T-cell (primary cell): ENCODE measurements around the gene SPATC1L. TPM values are rescaled to one million over a fixed set of nuclear protein-coding genes. Genes with fewer than 3 reads are reported as not detected.
A peak's percentile ranks its signal among the peaks of the same experiment; 100 is the strongest.
"Not testable (repeated sequence)": the region's sequence is repeated elsewhere in the genome, so short reads cannot be mapped to it uniquely, and the experiment has no call there.

ENCODE experiments used
- ATAC-seq, 4 experiments: fragments of 200-7000 bp in 3 of 4; fragments of 150-1000 bp in 1 of 4; cut with Tn5 transposase; replicated peaks in 1 of 4; 1 replicate in 3 of 4; 2 replicates in 1 of 4; pipeline ENCODE4 v1.10.0; 2021; ENCODE audit warnings: moderate library complexity in 3 of 4, mild to moderate bottlenecking in 2 of 4, moderate number of reproducible peaks in 1 of 4
- CTCF ChIA-PET, 2 donors: fragments of 300-600 bp; sonication (Branson Sonifier 250); formaldehyde crosslinking; loops; one replicate each; lab custom pipeline; 2022; ENCODE audit warnings: antibody characterized with exemption in 2 of 2; lab: Charles Lee
- POLR2A ChIA-PET, 2 donors: fragments of 300-600 bp; sonication (Branson Sonifier 250); formaldehyde crosslinking; loops; one replicate each; lab custom pipeline; 2022; ENCODE audit warnings: antibody characterized with exemption in 2 of 2; lab: Charles Lee
- DNase-seq, 35 experiments: peaks; one replicate each; pipeline versions ENCODE4 v3.0.0 to v3.0.0-alpha.2; 2013 to 2023
- H3K27ac ChIP-seq: one replicate; pipeline ENCODE4 v1.5.1; 2013; ENCODE audit warnings: low read length
- H3K27me3 ChIP-seq, 2 experiments: replicated peaks in 1 of 2; 1 replicate in 1 of 2; 2 replicates in 1 of 2; pipeline versions ENCODE4 v1.6.1 to v1.7.0; 2013; ENCODE audit warnings: low read length in 1 of 2, mixed read lengths in 1 of 2; ENCODE audit not compliant: control insufficient read depth in 2 of 2, insufficient read depth in 2 of 2; ENCODE audit errors: extremely low read depth in 1 of 2
- H3K36me3 ChIP-seq, 2 donors: 1 replicate in 1 of 2; 2 replicates in 1 of 2; pipeline versions ENCODE4 v1.6.1 to v1.7.0; 2013; ENCODE audit warnings: low read length in 1 of 2; ENCODE audit not compliant: control insufficient read depth in 2 of 2, insufficient read depth in 1 of 2; ENCODE audit errors: extremely low read depth in 1 of 2
- H3K4me1 ChIP-seq, 2 experiments: 1 replicate in 1 of 2; 2 replicates in 1 of 2; pipeline versions ENCODE4 v1.6.1 to v1.7.0; 2013; ENCODE audit warnings: low read length in 2 of 2, mixed read lengths in 1 of 2; ENCODE audit not compliant: insufficient read depth in 2 of 2, control insufficient read depth in 1 of 2; ENCODE audit errors: extremely low read depth in 1 of 2
- H3K4me3 ChIP-seq, 2 donors: 1 replicate in 1 of 2; 2 replicates in 1 of 2; pipeline versions ENCODE4 v1.5.1 to v1.7.0; 2013; ENCODE audit warnings: mild to moderate bottlenecking in 2 of 2, low read length in 1 of 2, moderate library complexity in 1 of 2; ENCODE audit not compliant: control insufficient read depth in 1 of 2; ENCODE audit errors: extremely low read depth in 1 of 2
- H3K9me3 ChIP-seq: 2 replicates; pipeline ENCODE4 v1.7.0; 2013
- H3K27ac Mint-ChIP-seq, 2 donors: one replicate each; pipeline ENCODE4 v1.8.0; 2020 to 2021; ENCODE audit warnings: mild to moderate bottlenecking in 2 of 2, mixed read lengths in 2 of 2
- H3K27me3 Mint-ChIP-seq, 2 donors: one replicate each; pipeline ENCODE4 v1.8.0; 2021 to 2022; ENCODE audit warnings: mixed read lengths in 2 of 2
- H3K36me3 Mint-ChIP-seq: one replicate; pipeline ENCODE4 v1.8.0; 2021; ENCODE audit warnings: mixed read lengths
- H3K4me1 Mint-ChIP-seq, 3 donors: one replicate each; pipeline ENCODE4 v1.8.0; 2020 to 2022; ENCODE audit warnings: mixed read lengths in 3 of 3, mild to moderate bottlenecking in 1 of 3
- H3K4me3 Mint-ChIP-seq, 3 donors: one replicate each; pipeline ENCODE4 v1.8.0; 2020 to 2022; ENCODE audit warnings: mild to moderate bottlenecking in 3 of 3, mixed read lengths in 3 of 3, moderate library complexity in 3 of 3
- H3K9me3 Mint-ChIP-seq, 3 donors: one replicate each; pipeline ENCODE4 v1.8.0; 2020 to 2022; ENCODE audit warnings: mixed read lengths in 3 of 3
- WGBS: methylation state at CpG from one replicate; pipeline ENCODE4 v1.1.5; 2013; ENCODE audit warnings: missing lambda C conversion rate; ENCODE audit not compliant: insufficient coverage; 5-methylcytosine and 5-hydroxymethylcytosine counted together
- total RNA-seq, 35 experiments: library from RNA in 6 of 35; stranded (reverse) in 6 of 35; fragments of 120-200 nt in 1 of 35; gene quantifications; one replicate each; pipeline versions ENCODE4 v1.2.1 to v1.2.4 and lab custom pipeline; 2013 to 2026

SPATC1L gene
- total RNA-seq, 5 donors from 2014 or later (not counting 1 experiment from before 2014, with no cell fraction given) = 1.4 to 22.8 (median 12.5) TPM

- Mint-ChIP-seq H3K4me3 (no peak overlapping the region), H3K4me1 (peaks cover 4 to 9% (median 6%) of the 10 kb centered on the region in 3 donors), H3K27ac (no peak overlapping the region), H3K36me3 (peaks cover 1% of the 10 kb centered on the region), H3K9me3 (peaks cover 0 to 12% (median 9%) of the 10 kb centered on the region in 3 donors), H3K27me3 (peaks cover 0 to under 1% of the 10 kb centered on the region in 2 donors)
- WGBS = 82% methylated on average over 11 of the region's 24 CpGs
- peaks cover 0 to 24% of the 10 kb centered on the region in 2 experiments for H3K27me3 ChIP-seq
- H3K27ac ChIP-seq = no peak overlapping the region
- POLR2A ChIA-PET = no interaction called here
- CTCF ChIA-PET = no interaction called here
- peak in 1 of 35 experiments; percentile 2 for DNase-seq
- H3K36me3 ChIP-seq = peaks cover 0 to 4% of the 10 kb centered on the region in 2 donors
- no peaks in the 10 kb centered on the region for H3K9me3 ChIP-seq
- no peak overlapping the region for H3K4me3 ChIP-seq
- no peak for ATAC-seq
- peaks cover 0 to 17% of the 10 kb centered on the region in 2 experiments for H3K4me1 ChIP-seq
Observed at GRCh38 chr21:46180079-46180722, 4.1 kb downstream of the SPATC1L start.

- Histone ChIP-seq H3K27me3 (peaks cover 0 to 22% of the 10 kb centered on the region in 2 experiments), H3K4me3 (no peak overlapping the region), H3K9me3 (no peaks in the 10 kb centered on the region), H3K27ac (no peak overlapping the region), H3K36me3 (peaks cover 0 to 4% of the 10 kb centered on the region in 2 donors), H3K4me1 (peaks cover 0 to 14% of the 10 kb centered on the region in 2 experiments)
- Mint-ChIP-seq H3K36me3 (peaks cover 6% of the 10 kb centered on the region), H3K9me3 (peaks cover 4 to 17% (median 13%) of the 10 kb centered on the region in 3 donors), H3K27ac (no peak overlapping the region), H3K4me1 (peaks cover under 1 to 7% (median under 1%) of the 10 kb centered on the region in 3 donors), H3K4me3 (no peak overlapping the region), H3K27me3 (peaks cover 2% of the 10 kb centered on the region in 2 donors)
- ChIA-PET POLR2A (no interaction called here), CTCF (no interaction called here)
- ATAC-seq = no peak
- 96% methylated on average over 11 of the region's 17 CpGs for WGBS
- peak in 1 of 35 experiments; percentile 3 for DNase-seq
Observed at GRCh38 chr21:46179708-46180078, 4.6 kb downstream of the SPATC1L start.

GRCh38 chr21:46178961-46179360 lies 5.3 kb downstream of the SPATC1L start:
- Histone ChIP-seq H3K27ac (no peak overlapping the region), H3K27me3 (peaks cover 0 to 15% of the 10 kb centered on the region in 2 experiments), H3K36me3 (peaks cover 0 to 4% of the 10 kb centered on the region in 2 donors), H3K4me3 (no peak overlapping the region), H3K9me3 (no peaks in the 10 kb centered on the region), H3K4me1 (peaks cover 0 to 7% of the 10 kb centered on the region in 2 experiments)
- DNase-seq (no peak), ATAC-seq (no peak)
- Mint-ChIP-seq H3K27ac (peak overlapping the region in 1 of 2 donors; percentile 52), H3K36me3 (peaks cover 11% of the 10 kb centered on the region), H3K4me3 (no peak overlapping the region), H3K9me3 (peaks cover 9 to 23% (median 17%) of the 10 kb centered on the region in 3 donors), H3K27me3 (peaks cover 3 to 7% of the 10 kb centered on the region in 2 donors), H3K4me1 (peaks cover 0 to 3% (median 0%) of the 10 kb centered on the region in 3 donors)
- WGBS = 60% methylated on average over 1 of the region's 4 CpGs
- ChIA-PET POLR2A (no interaction called here), CTCF (no interaction called here)

GRCh38 chr21:46176443-46177129 lies 7.7 kb downstream of the SPATC1L start:
- POLR2A ChIA-PET, H3K27ac ChIP-seq, H3K4me3 ChIP-seq, CTCF ChIA-PET, H3K4me1 ChIP-seq, H3K9me3 ChIP-seq, H3K36me3 ChIP-seq, H3K4me1 Mint-ChIP-seq, ATAC-seq, DNase-seq, H3K27ac Mint-ChIP-seq, H3K4me3 Mint-ChIP-seq: not testable (repeated sequence)
- Mint-ChIP-seq H3K36me3 (peaks cover 11% of the 10 kb centered on the region), H3K27me3 (peaks cover 8 to 11% of the 10 kb centered on the region in 2 donors), H3K9me3 (peaks cover 9 to 28% (median 17%) of the 10 kb centered on the region in 3 donors)
- H3K27me3 ChIP-seq = peaks cover 0 to 11% of the 10 kb centered on the region in 2 experiments
- WGBS = 83% methylated on average over 1 of the region's 3 CpGs

GRCh38 chr21:46173573-46173972 lies 10.7 kb downstream of the SPATC1L start:
- H3K27me3 ChIP-seq = peaks cover 0 to 9% of the 10 kb centered on the region in 2 experiments
- peaks cover 9 to 28% (median 17%) of the 10 kb centered on the region in 3 donors for H3K9me3 Mint-ChIP-seq
- peaks cover 11% of the 10 kb centered on the region for H3K36me3 Mint-ChIP-seq
- no peak overlapping the region for H3K4me3 Mint-ChIP-seq
- peaks cover 2 to 9% of the 10 kb centered on the region in 2 experiments for H3K4me1 ChIP-seq
- no peaks in the 10 kb centered on the region for H3K9me3 ChIP-seq
- no peaks in the 10 kb centered on the region for H3K36me3 ChIP-seq
- DNase-seq (no peak), ATAC-seq (no peak)
- H3K27ac ChIP-seq = no peak overlapping the region
- no peak overlapping the region for H3K4me3 ChIP-seq
- ChIA-PET POLR2A (no interaction called here), CTCF (no interaction called here)
- WGBS = 100% methylated on average over 1 of the region's 1 CpG
- H3K27ac Mint-ChIP-seq = no peak overlapping the region
- peaks cover 4 to 8% (median 8%) of the 10 kb centered on the region in 3 donors for H3K4me1 Mint-ChIP-seq
- peaks cover 8 to 11% of the 10 kb centered on the region in 2 donors for H3K27me3 Mint-ChIP-seq

- Mint-ChIP-seq H3K4me3 (no peak overlapping the region), H3K4me1 (peaks cover 4 to 8% (median 8%) of the 10 kb centered on the region in 3 donors), H3K9me3 (peaks cover 9 to 28% (median 17%) of the 10 kb centered on the region in 3 donors), H3K27me3 (peaks cover 8 to 11% of the 10 kb centered on the region in 2 donors), H3K36me3 (peaks cover 11% of the 10 kb centered on the region), H3K27ac (no peak overlapping the region)
- Histone ChIP-seq H3K9me3 (no peaks in the 10 kb centered on the region), H3K4me1 (peaks cover 2 to 9% of the 10 kb centered on the region in 2 experiments), H3K4me3 (no peak overlapping the region), H3K36me3 (no peaks in the 10 kb centered on the region), H3K27me3 (peaks cover 0 to 9% of the 10 kb centered on the region in 2 experiments), H3K27ac (no peak overlapping the region)
- peak in 1 of 35 experiments; percentile 20 for DNase-seq
- POLR2A ChIA-PET = no interaction called here
- no peak for ATAC-seq
- CTCF ChIA-PET = no interaction called here
- WGBS = 89% methylated on average over 6 of the region's 6 CpGs
Observed at GRCh38 chr21:46172863-46173528, 11.3 kb downstream of the SPATC1L start.
